Osteoblast (primary cell): ENCODE results near the gene RELN. TPM values are rescaled to one million over a fixed set of nuclear protein-coding genes. Genes with fewer than 3 reads are reported as not detected.
A peak's percentile ranks its signal among the peaks of the same experiment; 100 is the strongest.

Source experiments
- DNase-seq: peaks from one replicate; pipeline ENCODE4 v3.0.0; 2011; ENCODE audit warnings: low spot score, mixed read lengths; ENCODE audit not compliant: insufficient read length; ENCODE audit errors: missing footprints
- H2AFZ ChIP-seq: 2 replicates; pipeline ENCODE4 v1.6.0; 2011; ENCODE audit warnings: mild to moderate bottlenecking, low read length
- H3K27ac ChIP-seq: 2 replicates; pipeline ENCODE4 v1.5.1; 2011; ENCODE audit warnings: mild to moderate bottlenecking, low read depth, low read length, moderate library complexity
- H3K27me3 ChIP-seq: 2 replicates; pipeline ENCODE4 v1.6.0; 2012; ENCODE audit warnings: mild to moderate bottlenecking, control low read depth, inconsistent platforms, low read length, moderate library complexity; ENCODE audit not compliant: insufficient read depth
- H3K36me3 ChIP-seq: 2 replicates; pipeline ENCODE4 v1.5.1; 2011; ENCODE audit warnings: mild to moderate bottlenecking, low read length, control low read depth, moderate library complexity; ENCODE audit not compliant: insufficient read depth
- H3K4me1 ChIP-seq: 2 replicates; pipeline ENCODE4 v1.5.1; 2011; ENCODE audit warnings: mild to moderate bottlenecking, low read length, control low read depth, moderate library complexity; ENCODE audit not compliant: insufficient read depth
- H3K4me2 ChIP-seq: 2 replicates; pipeline ENCODE4 v1.6.0; 2011; ENCODE audit warnings: mild to moderate bottlenecking, low read length; ENCODE audit not compliant: insufficient read depth
- H3K4me3 ChIP-seq: fragments of 200-600 bp; sonication (generic); 3 replicates; pipeline ENCODE4 v1.5.1; 2012; ENCODE audit warnings: mild to moderate bottlenecking, low read length, inconsistent platforms; ENCODE audit not compliant: insufficient read depth
- H3K79me2 ChIP-seq: 2 replicates; pipeline ENCODE4 v1.6.0; 2012; ENCODE audit warnings: mild to moderate bottlenecking, low read length, control low read depth, inconsistent platforms; ENCODE audit not compliant: insufficient read depth
- H3K9me3 ChIP-seq: 2 replicates; pipeline ENCODE4 v1.5.1; 2011; ENCODE audit warnings: low read depth, low read length, control low read depth
- H4K20me1 ChIP-seq: 2 replicates; pipeline ENCODE4 v1.6.0; 2012; ENCODE audit warnings: mild to moderate bottlenecking, low read length, control low read depth; ENCODE audit not compliant: insufficient read depth
- CTCF ChIP-seq: IDR thresholded peaks from 2 replicates; pipeline ENCODE4 v1.5.1; 2011; ENCODE audit warnings: mild to moderate bottlenecking, low read depth, low read length, moderate library complexity; ENCODE audit errors: extremely low read depth
- total RNA-seq: library from RNA; depleted of rRNA; stranded (reverse); fragments of >200 nt; gene quantifications from 2 replicates; pipeline ENCODE4 v1.2.3, GENCODE V29; 2012

RELN gene
- total RNA-seq, 1 donor: 0.36 TPM

GRCh38 chr7:103985565-103986126, 3.8 kb downstream of the RELN start:
- Histone ChIP-seq H3K4me2 (no peak overlapping the region), H3K4me1 (peaks cover 5% of the 10 kb centered on the region), H3K4me3 (no peak overlapping the region), H3K9me3 (no peaks in the 10 kb centered on the region), H3K27ac (no peak overlapping the region), H3K79me2 (no peaks in the 10 kb centered on the region), H3K36me3 (no peaks in the 10 kb centered on the region), H2AFZ (peak overlapping the region; percentile 8), H3K27me3 (peaks cover 28% of the 10 kb centered on the region), H4K20me1 (no peaks in the 10 kb centered on the region)
- no peak for DNase-seq
- TF ChIP-seq CTCF: no peak

GRCh38 chr7:103984050-103984449, 5.4 kb downstream of the RELN start:
- H3K79me2 ChIP-seq: no peaks in the 10 kb centered on the region
- no peak for TF ChIP-seq CTCF
- no peaks in the 10 kb centered on the region for H4K20me1 ChIP-seq
- no peaks in the 10 kb centered on the region for H3K9me3 ChIP-seq
- H3K27me3 ChIP-seq: peaks cover 19% of the 10 kb centered on the region
- H3K36me3 ChIP-seq: no peaks in the 10 kb centered on the region
- H3K4me2 ChIP-seq: no peak overlapping the region
- H3K4me3 ChIP-seq: no peak overlapping the region
- no peak for DNase-seq
- H3K4me1 ChIP-seq: no peaks in the 10 kb centered on the region
- no peak overlapping the region for H2AFZ ChIP-seq
- no peak overlapping the region for H3K27ac ChIP-seq

- Histone ChIP-seq H4K20me1 (no peaks in the 10 kb centered on the region), H3K4me2 (no peak overlapping the region), H3K4me3 (no peak overlapping the region), H3K4me1 (no peaks in the 10 kb centered on the region), H3K9me3 (no peaks in the 10 kb centered on the region), H3K79me2 (no peaks in the 10 kb centered on the region), H2AFZ (no peak overlapping the region), H3K36me3 (no peaks in the 10 kb centered on the region), H3K27ac (no peak overlapping the region), H3K27me3 (peaks cover 13% of the 10 kb centered on the region)
- DNase-seq: no peak
- TF ChIP-seq CTCF: no peak
These were observed 6.1 kb downstream of the RELN start for GRCh38 chr7:103983201-103983977.

GRCh38 chr7:103981003-103981423, 8.4 kb downstream of the RELN start:
- no peak overlapping the region for H2AFZ ChIP-seq
- no peaks in the 10 kb centered on the region for H3K4me1 ChIP-seq
- no peaks in the 10 kb centered on the region for H4K20me1 ChIP-seq
- no peaks in the 10 kb centered on the region for H3K36me3 ChIP-seq
- TF ChIP-seq CTCF: no peak
- H3K4me2 ChIP-seq: no peak overlapping the region
- DNase-seq: no peak
- H3K9me3 ChIP-seq: no peaks in the 10 kb centered on the region
- H3K27ac ChIP-seq: no peak overlapping the region
- no peak overlapping the region for H3K4me3 ChIP-seq
- H3K27me3 ChIP-seq: no peaks in the 10 kb centered on the region
- H3K79me2 ChIP-seq: no peaks in the 10 kb centered on the region
